ENCODE measurements around the gene RIC1. TPM values are rescaled to one million over a fixed set of nuclear protein-coding genes. Genes with fewer than 3 reads are reported as not detected.

Gene RIC1
- total and polyA plus RNA-seq, 2 of the 8 experiments (the other 6 are each of a cell fraction or from before 2014, with no cell fraction given) = 10.7 to 24.5 TPM

DNA sequence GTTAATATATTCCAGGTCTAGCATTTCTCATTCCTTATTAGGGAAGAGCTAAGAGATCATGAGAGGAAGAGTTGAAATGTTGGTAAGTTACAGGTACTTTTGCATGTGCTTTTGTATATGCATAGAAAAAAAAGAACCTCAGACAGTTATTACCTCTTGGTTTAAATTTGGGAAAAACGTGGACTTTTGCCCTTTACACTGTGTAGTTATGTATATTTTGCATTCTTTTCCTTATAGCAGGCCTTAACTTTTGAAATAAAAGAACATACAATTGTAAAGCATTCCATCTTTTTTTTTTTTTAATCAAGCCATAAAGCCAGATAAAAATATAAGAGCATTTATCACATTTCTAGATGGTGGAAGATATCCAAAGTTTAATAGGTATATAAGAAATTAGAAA is 61.4 kb downstream of the RIC1 start (continued):
- TF ChIP-seq, protein P1, sequence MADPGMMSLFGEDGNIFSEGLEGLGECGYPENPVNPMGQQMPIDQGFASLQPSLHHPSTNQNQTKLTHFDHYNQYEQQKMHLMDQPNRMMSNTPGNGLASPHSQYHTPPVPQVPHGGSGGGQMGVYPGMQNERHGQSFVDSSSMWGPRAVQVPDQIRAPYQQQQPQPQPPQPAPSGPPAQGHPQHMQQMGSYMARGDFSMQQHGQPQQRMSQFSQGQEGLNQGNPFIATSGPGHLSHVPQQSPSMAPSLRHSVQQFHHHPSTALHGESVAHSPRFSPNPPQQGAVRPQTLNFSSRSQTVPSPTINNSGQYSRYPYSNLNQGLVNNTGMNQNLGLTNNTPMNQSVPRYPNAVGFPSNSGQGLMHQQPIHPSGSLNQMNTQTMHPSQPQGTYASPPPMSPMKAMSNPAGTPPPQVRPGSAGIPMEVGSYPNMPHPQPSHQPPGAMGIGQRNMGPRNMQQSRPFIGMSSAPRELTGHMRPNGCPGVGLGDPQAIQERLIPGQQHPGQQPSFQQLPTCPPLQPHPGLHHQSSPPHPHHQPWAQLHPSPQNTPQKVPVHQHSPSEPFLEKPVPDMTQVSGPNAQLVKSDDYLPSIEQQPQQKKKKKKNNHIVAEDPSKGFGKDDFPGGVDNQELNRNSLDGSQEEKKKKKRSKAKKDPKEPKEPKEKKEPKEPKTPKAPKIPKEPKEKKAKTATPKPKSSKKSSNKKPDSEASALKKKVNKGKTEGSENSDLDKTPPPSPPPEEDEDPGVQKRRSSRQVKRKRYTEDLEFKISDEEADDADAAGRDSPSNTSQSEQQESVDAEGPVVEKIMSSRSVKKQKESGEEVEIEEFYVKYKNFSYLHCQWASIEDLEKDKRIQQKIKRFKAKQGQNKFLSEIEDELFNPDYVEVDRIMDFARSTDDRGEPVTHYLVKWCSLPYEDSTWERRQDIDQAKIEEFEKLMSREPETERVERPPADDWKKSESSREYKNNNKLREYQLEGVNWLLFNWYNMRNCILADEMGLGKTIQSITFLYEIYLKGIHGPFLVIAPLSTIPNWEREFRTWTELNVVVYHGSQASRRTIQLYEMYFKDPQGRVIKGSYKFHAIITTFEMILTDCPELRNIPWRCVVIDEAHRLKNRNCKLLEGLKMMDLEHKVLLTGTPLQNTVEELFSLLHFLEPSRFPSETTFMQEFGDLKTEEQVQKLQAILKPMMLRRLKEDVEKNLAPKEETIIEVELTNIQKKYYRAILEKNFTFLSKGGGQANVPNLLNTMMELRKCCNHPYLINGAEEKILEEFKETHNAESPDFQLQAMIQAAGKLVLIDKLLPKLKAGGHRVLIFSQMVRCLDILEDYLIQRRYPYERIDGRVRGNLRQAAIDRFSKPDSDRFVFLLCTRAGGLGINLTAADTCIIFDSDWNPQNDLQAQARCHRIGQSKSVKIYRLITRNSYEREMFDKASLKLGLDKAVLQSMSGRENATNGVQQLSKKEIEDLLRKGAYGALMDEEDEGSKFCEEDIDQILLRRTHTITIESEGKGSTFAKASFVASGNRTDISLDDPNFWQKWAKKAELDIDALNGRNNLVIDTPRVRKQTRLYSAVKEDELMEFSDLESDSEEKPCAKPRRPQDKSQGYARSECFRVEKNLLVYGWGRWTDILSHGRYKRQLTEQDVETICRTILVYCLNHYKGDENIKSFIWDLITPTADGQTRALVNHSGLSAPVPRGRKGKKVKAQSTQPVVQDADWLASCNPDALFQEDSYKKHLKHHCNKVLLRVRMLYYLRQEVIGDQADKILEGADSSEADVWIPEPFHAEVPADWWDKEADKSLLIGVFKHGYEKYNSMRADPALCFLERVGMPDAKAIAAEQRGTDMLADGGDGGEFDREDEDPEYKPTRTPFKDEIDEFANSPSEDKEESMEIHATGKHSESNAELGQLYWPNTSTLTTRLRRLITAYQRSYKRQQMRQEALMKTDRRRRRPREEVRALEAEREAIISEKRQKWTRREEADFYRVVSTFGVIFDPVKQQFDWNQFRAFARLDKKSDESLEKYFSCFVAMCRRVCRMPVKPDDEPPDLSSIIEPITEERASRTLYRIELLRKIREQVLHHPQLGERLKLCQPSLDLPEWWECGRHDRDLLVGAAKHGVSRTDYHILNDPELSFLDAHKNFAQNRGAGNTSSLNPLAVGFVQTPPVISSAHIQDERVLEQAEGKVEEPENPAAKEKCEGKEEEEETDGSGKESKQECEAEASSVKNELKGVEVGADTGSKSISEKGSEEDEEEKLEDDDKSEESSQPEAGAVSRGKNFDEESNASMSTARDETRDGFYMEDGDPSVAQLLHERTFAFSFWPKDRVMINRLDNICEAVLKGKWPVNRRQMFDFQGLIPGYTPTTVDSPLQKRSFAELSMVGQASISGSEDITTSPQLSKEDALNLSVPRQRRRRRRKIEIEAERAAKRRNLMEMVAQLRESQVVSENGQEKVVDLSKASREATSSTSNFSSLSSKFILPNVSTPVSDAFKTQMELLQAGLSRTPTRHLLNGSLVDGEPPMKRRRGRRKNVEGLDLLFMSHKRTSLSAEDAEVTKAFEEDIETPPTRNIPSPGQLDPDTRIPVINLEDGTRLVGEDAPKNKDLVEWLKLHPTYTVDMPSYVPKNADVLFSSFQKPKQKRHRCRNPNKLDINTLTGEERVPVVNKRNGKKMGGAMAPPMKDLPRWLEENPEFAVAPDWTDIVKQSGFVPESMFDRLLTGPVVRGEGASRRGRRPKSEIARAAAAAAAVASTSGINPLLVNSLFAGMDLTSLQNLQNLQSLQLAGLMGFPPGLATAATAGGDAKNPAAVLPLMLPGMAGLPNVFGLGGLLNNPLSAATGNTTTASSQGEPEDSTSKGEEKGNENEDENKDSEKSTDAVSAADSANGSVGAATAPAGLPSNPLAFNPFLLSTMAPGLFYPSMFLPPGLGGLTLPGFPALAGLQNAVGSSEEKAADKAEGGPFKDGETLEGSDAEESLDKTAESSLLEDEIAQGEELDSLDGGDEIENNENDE (IDR thresholded peaks at IDR 0.05; ENCODE audit: insufficient replicate concordance, low read length) = no peak
- TF ChIP-seq CBX5 (IDR thresholded peaks at IDR 0.05; ENCODE audit: low read depth, low read length) (no peak), PHF8 (conservative IDR thresholded peaks at IDR 0.05; ENCODE audit: low read depth, low read length) (no peak), RBBP5 (IDR thresholded peaks at IDR 0.05; ENCODE audit: borderline replicate concordance, low read depth, low read length) (no peak), EZH2 (IDR thresholded peaks at IDR 0.05; ENCODE audit: low read depth, low read length, severe bottlenecking) (no peak)
- TF ChIP-seq, protein P2, sequence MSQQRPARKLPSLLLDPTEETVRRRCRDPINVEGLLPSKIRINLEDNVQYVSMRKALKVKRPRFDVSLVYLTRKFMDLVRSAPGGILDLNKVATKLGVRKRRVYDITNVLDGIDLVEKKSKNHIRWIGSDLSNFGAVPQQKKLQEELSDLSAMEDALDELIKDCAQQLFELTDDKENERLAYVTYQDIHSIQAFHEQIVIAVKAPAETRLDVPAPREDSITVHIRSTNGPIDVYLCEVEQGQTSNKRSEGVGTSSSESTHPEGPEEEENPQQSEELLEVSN (IDR thresholded peaks at IDR 0.05) = no peak
